NB4 (cell line): ENCODE measurements around the gene ZNF628.

Experiments
- MAX ChIP-seq: IDR thresholded peaks from 2 replicates; pipeline ENCODE4 v1.6.1; 2011; ENCODE audit warnings: low read depth, low read length
- MYC ChIP-seq: IDR thresholded peaks from 2 replicates; pipeline ENCODE4 v1.6.1; 2011; ENCODE audit warnings: low read depth, low read length
- POLR2A ChIP-seq: IDR thresholded peaks from 2 replicates; pipeline ENCODE4 v1.6.1; 2011; ENCODE audit warnings: mild to moderate bottlenecking; ENCODE audit not compliant: insufficient read length; ENCODE audit errors: extremely low read depth
- TF ChIP-seq, protein P1 (sequence below): IDR thresholded peaks from one replicate; pipeline ENCODE4 v1.5.1; 2012; ENCODE audit warnings: low read depth, low read length

DNA sequence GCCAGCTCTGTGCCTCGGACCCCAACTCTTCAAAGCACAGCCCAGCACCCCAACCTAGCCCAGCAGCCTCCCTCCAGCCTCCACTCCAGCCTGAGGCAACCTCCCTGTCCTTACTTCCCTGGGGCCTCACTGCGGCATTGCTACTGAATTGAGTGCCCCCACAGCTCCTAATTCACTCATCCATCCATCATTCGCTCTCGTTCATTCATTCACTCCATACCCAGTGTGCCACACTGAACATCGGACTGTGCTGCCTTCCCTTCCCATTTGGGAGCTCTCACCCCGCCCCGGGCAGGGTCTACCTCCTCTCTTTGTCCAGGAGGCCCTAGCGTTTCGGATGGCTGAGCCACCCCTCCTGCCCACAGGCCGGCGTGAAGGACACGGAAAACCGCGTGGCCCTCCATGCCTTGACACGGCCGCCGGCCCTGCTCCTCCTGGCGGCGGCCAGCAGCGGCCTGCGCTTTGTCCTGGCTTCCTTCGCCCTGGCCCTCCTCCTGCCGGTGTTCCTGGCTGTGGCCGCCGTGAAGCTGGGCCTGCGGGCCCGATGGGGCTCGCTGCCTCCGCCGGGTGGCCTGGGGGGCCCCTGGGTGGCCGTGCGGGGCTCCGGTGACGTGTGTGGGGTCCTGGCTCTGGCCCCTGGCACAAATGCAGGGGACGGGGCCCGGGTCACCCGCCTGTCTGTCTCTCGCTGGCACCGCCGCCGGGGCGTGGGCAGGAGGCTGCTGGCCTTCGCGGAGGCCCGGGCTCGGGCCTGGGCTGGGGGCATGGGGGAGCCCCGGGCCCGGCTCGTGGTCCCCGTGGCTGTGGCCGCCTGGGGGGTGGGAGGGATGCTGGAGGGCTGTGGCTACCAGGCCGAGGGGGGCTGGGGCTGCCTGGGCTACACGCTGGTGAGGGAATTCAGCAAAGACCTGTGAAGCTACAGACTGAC, 9.9 kb downstream of the ZNF628 start:
- TF ChIP-seq, protein P1, sequence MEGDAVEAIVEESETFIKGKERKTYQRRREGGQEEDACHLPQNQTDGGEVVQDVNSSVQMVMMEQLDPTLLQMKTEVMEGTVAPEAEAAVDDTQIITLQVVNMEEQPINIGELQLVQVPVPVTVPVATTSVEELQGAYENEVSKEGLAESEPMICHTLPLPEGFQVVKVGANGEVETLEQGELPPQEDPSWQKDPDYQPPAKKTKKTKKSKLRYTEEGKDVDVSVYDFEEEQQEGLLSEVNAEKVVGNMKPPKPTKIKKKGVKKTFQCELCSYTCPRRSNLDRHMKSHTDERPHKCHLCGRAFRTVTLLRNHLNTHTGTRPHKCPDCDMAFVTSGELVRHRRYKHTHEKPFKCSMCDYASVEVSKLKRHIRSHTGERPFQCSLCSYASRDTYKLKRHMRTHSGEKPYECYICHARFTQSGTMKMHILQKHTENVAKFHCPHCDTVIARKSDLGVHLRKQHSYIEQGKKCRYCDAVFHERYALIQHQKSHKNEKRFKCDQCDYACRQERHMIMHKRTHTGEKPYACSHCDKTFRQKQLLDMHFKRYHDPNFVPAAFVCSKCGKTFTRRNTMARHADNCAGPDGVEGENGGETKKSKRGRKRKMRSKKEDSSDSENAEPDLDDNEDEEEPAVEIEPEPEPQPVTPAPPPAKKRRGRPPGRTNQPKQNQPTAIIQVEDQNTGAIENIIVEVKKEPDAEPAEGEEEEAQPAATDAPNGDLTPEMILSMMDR: no peak
- TF ChIP-seq POLR2A (no peak), MAX (no peak), MYC (no peak)
